Naive thymus-derived CD4-positive, alpha-beta T cell (primary cell): ENCODE data around the gene NKD1. TPM values are rescaled to one million over a fixed set of nuclear protein-coding genes. Genes with fewer than 3 reads are reported as not detected.

ENCODE experiments used
- ATAC-seq: fragments of 150-1000 bp; cut with Tn5 transposase; 2 replicates; pipeline ENCODE4 v1.10.0; 2021; ENCODE audit warnings: mild to moderate bottlenecking, moderate library complexity
- CTCF ChIA-PET: fragments of 350-600 bp; sonication (Branson Sonifier 250); formaldehyde crosslinking; loops from one replicate; lab custom pipeline; 2021; ENCODE audit warnings: antibody characterized with exemption; lab: Charles Lee
- POLR2A ChIA-PET: fragments of 350-600 bp; sonication (Branson Sonifier 250); formaldehyde crosslinking; loops from one replicate; lab custom pipeline; 2021; ENCODE audit warnings: antibody characterized with exemption, inconsistent platforms; lab: Charles Lee
- DNase-seq, 9 donors: peaks; one replicate each; pipeline versions ENCODE4 v3.0.0 to v3.0.0-alpha.2; 2020 to 2022; ENCODE audit warnings: mixed read lengths in 1 of 9
- H3K27ac ChIP-seq: one replicate; pipeline ENCODE4 v1.7.0; 2013; ENCODE audit warnings: mild to moderate bottlenecking, low read depth, low read length, moderate library complexity
- H3K27me3 ChIP-seq, 2 donors: one replicate each; pipeline ENCODE4 v1.7.0; 2013; ENCODE audit warnings: low read length in 2 of 2, mild to moderate bottlenecking in 2 of 2, moderate library complexity in 2 of 2; ENCODE audit not compliant: control insufficient read depth in 2 of 2, insufficient read depth in 2 of 2
- H3K36me3 ChIP-seq, 3 experiments: 1 replicate in 2 of 3; 2 replicates in 1 of 3; pipeline ENCODE4 v1.7.0; 2013; ENCODE audit warnings: low read length in 3 of 3, mild to moderate bottlenecking in 3 of 3, moderate library complexity in 1 of 3; ENCODE audit not compliant: insufficient read depth in 3 of 3, control insufficient read depth in 2 of 3
- H3K4me1 ChIP-seq, 2 donors: one replicate each; pipeline ENCODE4 v1.7.0; 2013; ENCODE audit warnings: low read length in 2 of 2, mild to moderate bottlenecking in 2 of 2, moderate library complexity in 1 of 2; ENCODE audit not compliant: control insufficient read depth in 2 of 2, insufficient read depth in 2 of 2
- H3K4me3 ChIP-seq: 2 replicates; pipeline ENCODE4 v1.7.0; 2013; ENCODE audit warnings: mild to moderate bottlenecking, low read length
- H3K9me3 ChIP-seq, 3 experiments: 1 replicate in 2 of 3; 2 replicates in 1 of 3; pipeline ENCODE4 v1.7.0; 2013; ENCODE audit warnings: low read length in 3 of 3; ENCODE audit not compliant: control insufficient read depth in 2 of 3
- H3K27ac Mint-ChIP-seq, 9 donors: one replicate each; pipeline ENCODE4 v1.8.0; 2020 to 2022; ENCODE audit warnings: mixed read lengths in 9 of 9, mild to moderate bottlenecking in 8 of 9, moderate library complexity in 5 of 9, inconsistent platforms in 2 of 9
- H3K27me3 Mint-ChIP-seq, 5 donors: one replicate each; pipeline ENCODE4 v1.8.0; 2021 to 2022; ENCODE audit warnings: mixed read lengths in 5 of 5, mild to moderate bottlenecking in 1 of 5
- H3K36me3 Mint-ChIP-seq, 5 donors: one replicate each; pipeline ENCODE4 v1.8.0; 2020 to 2022; ENCODE audit warnings: mixed read lengths in 5 of 5, mild to moderate bottlenecking in 3 of 5, inconsistent platforms in 1 of 5
- H3K4me1 Mint-ChIP-seq, 7 donors: one replicate each; pipeline ENCODE4 v1.8.0; 2020 to 2022; ENCODE audit warnings: mixed read lengths in 7 of 7, mild to moderate bottlenecking in 3 of 7, inconsistent platforms in 1 of 7
- H3K4me3 Mint-ChIP-seq, 10 donors: one replicate each; pipeline ENCODE4 v1.8.0; 2020 to 2022; ENCODE audit warnings: mild to moderate bottlenecking in 10 of 10, mixed read lengths in 10 of 10, moderate library complexity in 6 of 10, inconsistent platforms in 2 of 10
- H3K9me3 Mint-ChIP-seq, 11 donors: one replicate each; pipeline ENCODE4 v1.8.0; 2020 to 2022; ENCODE audit warnings: mixed read lengths in 11 of 11, mild to moderate bottlenecking in 4 of 11, inconsistent platforms in 1 of 11, moderate library complexity in 1 of 11
- intact Hi-C, 2 donors: fragments of 100-400 bp; cut with micrococcal nuclease; formaldehyde crosslinking; loops; one replicate each; pipeline ENCODE4 v1.15.1; 2023
- polyA plus RNA-seq, 2 donors: library from polyadenylated mRNA; unstranded; fragments of 300-500 nt; fragmentation: Illumina TruSeq; gene quantifications; one replicate each; pipeline ENCODE4 v1.2.3, GENCODE V29; 2021
- total RNA-seq, 6 experiments: library from RNA in 5 of 6; stranded (reverse) in 5 of 6; gene quantifications; 1 replicate in 5 of 6; 2 replicates in 1 of 6; pipeline ENCODE4 v1.2.3 and lab custom pipeline; 2021 to 2026

The NKD1 gene
- total and polyA plus RNA-seq, 7 experiments from 2014 or later: 0.36 to 7.9 (median 5.0) TPM

DNA sequence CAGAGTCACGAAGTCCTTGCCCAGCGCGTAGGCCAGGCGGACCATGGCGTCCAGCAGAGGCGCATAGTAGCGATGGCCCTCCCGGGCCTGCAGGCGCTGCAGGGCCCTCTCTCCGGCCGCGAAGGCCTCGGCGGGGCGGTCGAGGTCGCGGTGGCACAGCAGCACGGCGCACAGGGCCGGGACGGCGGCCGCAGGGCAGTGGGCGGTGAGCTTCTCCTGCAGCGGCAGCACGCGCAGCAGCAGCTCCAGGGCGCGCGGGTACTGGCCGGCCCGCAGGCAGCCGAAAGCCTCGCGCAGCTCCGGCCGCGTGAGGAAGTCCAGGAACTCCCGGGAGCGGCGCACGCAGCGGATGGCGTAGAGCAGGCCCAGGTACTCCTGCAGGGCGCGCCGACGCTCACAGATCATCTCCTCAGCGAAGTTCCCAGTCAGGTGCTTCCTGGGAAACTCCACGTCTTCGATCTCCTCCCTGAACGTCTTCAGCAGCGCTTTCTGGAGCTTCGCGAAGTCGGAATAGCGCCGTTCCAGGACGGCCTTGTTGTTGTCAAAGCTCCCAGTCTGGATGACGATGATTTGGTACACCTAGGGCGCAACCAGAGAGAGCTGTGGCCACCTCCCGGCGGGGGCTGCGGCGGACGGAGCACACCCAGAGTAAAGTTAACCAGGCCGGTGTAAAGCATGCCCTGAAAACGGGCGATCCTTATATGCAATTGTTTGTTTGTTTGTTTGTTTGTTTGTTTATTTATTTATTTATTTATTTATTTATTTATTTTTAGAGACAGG lies 125.5 kb downstream of the NKD1 start:
- H3K27me3 Mint-ChIP-seq: no peaks in the 10 kb centered on the region
- peaks cover 5 to 24% (median 9%) of the 10 kb centered on the region in 3 experiments for H3K9me3 ChIP-seq
- H3K4me1 Mint-ChIP-seq: peaks cover 30 to 45% (median 38%) of the 10 kb centered on the region in 7 donors
- ChIA-PET POLR2A (interaction anchor here (1.0 to 1.6 kb wide), 4 partner anchors 68 to 77 kb away, joined by 3 to 5 read pairs (median 3); partner anchors contain the start of gene CYLD), CTCF (interaction anchor here (1.0 to 15.0 kb wide), 2 partner anchors 73 to 105 kb away, joined by 3 to 225 read pairs; partner anchors contain the start of gene CYLD)
- no peak overlapping the region for H3K4me3 Mint-ChIP-seq
- no peaks in the 10 kb centered on the region for H3K27me3 ChIP-seq
- ATAC-seq: no peak
- peaks cover 36 to 89% (median 67%) of the 10 kb centered on the region in 5 donors for H3K36me3 Mint-ChIP-seq
- peaks cover 0 to 25% (median 16%) of the 10 kb centered on the region in 11 donors for H3K9me3 Mint-ChIP-seq
- H3K27ac Mint-ChIP-seq: peak overlapping the region in 1 of 9 donors; percentile 9
- peaks cover 24 to 88% (median 50%) of the 10 kb centered on the region in 3 experiments for H3K36me3 ChIP-seq
- intact Hi-C loops: no loop called here
- no peak overlapping the region for H3K27ac ChIP-seq
- no peak for DNase-seq
- no peak overlapping the region for H3K4me3 ChIP-seq
- H3K4me1 ChIP-seq: peaks cover 17 to 19% of the 10 kb centered on the region in 2 donors

DNA sequence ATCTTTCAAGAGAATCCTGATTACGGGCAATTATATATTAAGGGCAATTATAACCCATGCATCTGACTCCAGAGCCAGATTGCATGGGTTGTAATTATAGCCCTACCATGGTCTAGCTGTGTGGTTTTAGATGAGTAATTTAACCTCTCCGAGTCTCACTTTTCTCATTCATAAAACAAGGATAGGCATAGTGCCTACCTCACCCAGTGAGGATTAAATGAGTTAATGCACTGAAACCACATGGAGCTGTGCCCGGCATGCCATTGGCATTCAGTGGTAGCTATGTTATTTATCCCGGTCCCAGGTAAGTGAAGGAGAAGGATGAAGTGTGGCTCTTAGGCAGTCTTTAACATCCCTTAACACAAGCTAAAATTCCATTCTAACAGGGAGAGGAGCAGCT lies 126.6 kb downstream of the NKD1 start:
- peaks cover 28 to 30% of the 10 kb centered on the region in 2 donors for H3K4me1 ChIP-seq
- H3K4me3 ChIP-seq: no peak overlapping the region
- peaks cover 24 to 84% (median 50%) of the 10 kb centered on the region in 3 experiments for H3K36me3 ChIP-seq
- no peak for ATAC-seq
- peak overlapping the region in 4 of 9 donors; percentile 6 to 79 (median 31) for H3K27ac Mint-ChIP-seq
- no peak for DNase-seq
- peaks cover 38 to 92% (median 67%) of the 10 kb centered on the region in 5 donors for H3K36me3 Mint-ChIP-seq
- H3K27me3 Mint-ChIP-seq: no peaks in the 10 kb centered on the region
- POLR2A ChIA-PET: interaction anchor here (1.0 to 1.5 kb wide), 2 partner anchors 59 to 72 kb away, joined by 3 read pairs; no protein-coding TSS in a partner anchor
- H3K27ac ChIP-seq: no peak overlapping the region
- peaks cover 35 to 51% (median 44%) of the 10 kb centered on the region in 7 donors for H3K4me1 Mint-ChIP-seq
- H3K27me3 ChIP-seq: no peaks in the 10 kb centered on the region
- intact Hi-C loops: no loop called here
- H3K9me3 ChIP-seq: peaks cover 5 to 24% (median 9%) of the 10 kb centered on the region in 3 experiments
- H3K9me3 Mint-ChIP-seq: peaks cover 0 to 25% (median 16%) of the 10 kb centered on the region in 11 donors
- CTCF ChIA-PET: interaction anchor here (0.5 to 15.0 kb wide), 6 partner anchors 9 to 132 kb away, joined by 3 to 225 read pairs (median 4); partner anchors contain the start of gene CYLD
- no peak overlapping the region for H3K4me3 Mint-ChIP-seq

DNA sequence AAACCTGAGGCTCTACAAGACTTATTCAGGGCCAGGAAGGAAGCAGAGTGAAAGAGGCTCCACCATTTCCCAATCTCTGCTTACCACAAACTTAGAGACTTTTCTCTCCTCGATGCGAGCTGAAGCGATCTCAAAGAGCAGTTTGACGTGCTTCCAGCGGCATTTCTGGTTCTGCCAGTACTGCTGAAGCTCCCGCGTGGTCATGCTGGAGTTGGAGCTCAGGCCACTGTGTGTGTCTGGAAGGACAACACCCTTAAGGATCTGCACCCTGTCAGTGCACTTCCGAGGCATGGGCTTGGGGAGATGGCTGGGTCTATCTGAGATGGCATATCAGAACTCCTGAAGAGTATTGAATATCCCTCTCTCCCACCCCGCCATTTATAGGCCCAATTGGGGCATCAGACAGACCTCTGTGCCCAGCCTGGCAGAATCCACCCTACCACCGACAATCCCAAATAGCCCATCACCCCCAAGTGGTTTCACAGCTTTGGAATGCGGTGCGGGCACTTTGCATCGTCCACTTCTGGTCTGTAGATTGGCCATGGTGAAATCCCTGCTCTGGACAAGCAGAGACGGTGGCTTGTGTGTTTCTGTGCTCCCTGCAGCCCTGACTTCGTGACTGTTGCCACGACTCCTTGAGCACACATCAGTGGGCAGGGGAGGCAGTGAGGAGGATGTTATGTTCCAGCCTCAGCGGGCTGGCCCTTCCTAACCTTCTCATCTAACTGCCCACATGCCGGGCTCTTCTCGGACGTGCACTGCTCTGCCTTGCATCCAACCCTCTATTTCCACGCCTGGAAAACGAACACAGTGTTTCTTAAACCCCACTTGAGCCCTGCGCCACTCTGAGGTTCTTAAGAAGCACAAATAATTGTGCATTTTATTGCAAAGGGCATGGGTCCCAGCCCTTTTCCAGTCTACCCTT lies 127.8 kb downstream of the NKD1 start:
- DNase-seq (no peak), ATAC-seq (no peak)
- Mint-ChIP-seq H3K27ac (peak overlapping the region; percentile 3 to 98 (median 89)), H3K4me1 (peaks cover 40 to 55% (median 51%) of the 10 kb centered on the region in 7 donors), H3K9me3 (peaks cover 0 to 25% (median 16%) of the 10 kb centered on the region in 11 donors), H3K27me3 (no peaks in the 10 kb centered on the region), H3K4me3 (peak overlapping the region in 2 of 10 donors; percentile 19 to 27), H3K36me3 (peaks cover 38 to 85% (median 65%) of the 10 kb centered on the region in 5 donors)
- Histone ChIP-seq H3K27ac (peak overlapping the region; percentile 90), H3K27me3 (no peaks in the 10 kb centered on the region), H3K36me3 (peaks cover 24 to 74% (median 50%) of the 10 kb centered on the region in 3 experiments), H3K9me3 (peaks cover 5 to 24% (median 9%) of the 10 kb centered on the region in 3 experiments), H3K4me1 (peaks cover 31 to 32% of the 10 kb centered on the region in 2 donors), H3K4me3 (no peak overlapping the region)
- CTCF ChIA-PET: interaction anchor here (0.5 to 15.0 kb wide), 5 partner anchors 8 to 131 kb away, joined by 3 to 225 read pairs (median 4); partner anchors contain the start of gene CYLD
- POLR2A ChIA-PET: interaction anchor here (0.8 to 3.7 kb wide), 3 partner anchors 9 to 71 kb away, joined by 3 to 42 read pairs (median 15); no protein-coding TSS in a partner anchor
- intact Hi-C loops: no loop called here

DNA sequence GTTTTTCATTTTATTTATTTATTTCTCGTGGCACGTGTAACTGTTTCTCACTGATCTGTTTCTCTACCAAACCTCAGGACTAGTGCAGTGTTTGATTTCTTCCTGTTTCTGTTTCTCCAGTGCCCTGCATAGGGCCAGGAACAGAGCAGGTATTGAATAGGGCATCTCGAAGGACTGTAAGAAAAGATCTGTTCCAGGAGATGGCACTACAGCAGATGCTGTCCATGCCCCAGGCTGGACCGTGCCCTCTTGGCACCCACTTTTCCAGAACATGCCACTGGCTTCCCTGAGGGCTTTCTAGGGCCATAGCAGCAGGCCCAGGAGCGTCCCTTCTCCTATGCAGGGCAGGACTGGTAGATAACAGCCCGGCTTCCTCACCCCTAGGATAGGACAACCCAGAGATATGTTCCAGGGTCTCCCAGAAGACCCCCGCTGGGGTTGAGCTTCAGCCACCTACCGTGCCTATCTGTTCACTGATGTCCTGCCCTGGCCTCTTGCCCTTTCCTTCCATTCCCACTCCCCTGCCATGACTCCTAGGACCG lies 128.6 kb downstream of the NKD1 start:
- H3K4me1 ChIP-seq: peaks cover 36 to 39% of the 10 kb centered on the region in 2 donors
- intact Hi-C loops: no loop called here
- Mint-ChIP-seq H3K9me3 (peaks cover 0 to 19% (median 13%) of the 10 kb centered on the region in 11 donors), H3K4me1 (peaks cover 38 to 60% (median 52%) of the 10 kb centered on the region in 7 donors), H3K27me3 (no peaks in the 10 kb centered on the region), H3K36me3 (peaks cover 31 to 77% (median 59%) of the 10 kb centered on the region in 5 donors), H3K4me3 (peak overlapping the region in 5 of 10 donors; percentile 13 to 93 (median 48)), H3K27ac (peak overlapping the region; percentile 64 to 98 (median 96))
- no peak for ATAC-seq
- H3K4me3 ChIP-seq: no peak overlapping the region
- ChIA-PET CTCF (interaction anchor here (1.4 to 5.7 kb wide), 5 partner anchors 9 to 317 kb away, joined by 3 to 101 read pairs (median 5); partner anchors contain the start of gene CYLD), POLR2A (interaction anchor here (0.7 to 3.7 kb wide), 3 partner anchors 10 to 67 kb away, joined by 3 to 42 read pairs (median 15); no protein-coding TSS in a partner anchor)
- DNase-seq: no peak
- H3K27ac ChIP-seq: peak overlapping the region; percentile 90
- H3K36me3 ChIP-seq: peaks cover 24 to 68% (median 43%) of the 10 kb centered on the region in 3 experiments
- no peaks in the 10 kb centered on the region for H3K27me3 ChIP-seq
- H3K9me3 ChIP-seq: peaks cover 5 to 20% (median 6%) of the 10 kb centered on the region in 3 experiments

DNA sequence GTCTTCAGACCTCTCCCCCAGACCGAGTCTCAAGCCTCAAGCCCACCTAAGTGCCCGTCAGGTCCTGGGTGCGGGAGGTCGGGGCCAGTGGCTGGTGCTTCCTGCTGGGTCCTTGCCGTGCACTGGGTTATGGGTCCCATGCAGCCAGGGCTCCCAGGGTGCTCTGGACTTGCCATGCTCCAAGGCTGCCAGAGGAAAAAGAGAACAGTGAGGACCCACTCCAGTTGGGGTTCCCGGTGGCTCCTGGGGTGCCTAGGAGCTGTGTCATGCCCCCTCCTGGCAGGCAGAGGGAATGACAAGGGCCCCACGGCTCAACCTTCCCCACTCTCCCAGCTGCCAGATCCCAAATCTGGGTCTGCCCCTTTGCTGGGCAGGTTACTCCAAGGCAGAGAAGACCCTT lies 129.2 kb downstream of the NKD1 start:
- Histone ChIP-seq H3K4me3 (no peak overlapping the region), H3K4me1 (peaks cover 42 to 44% of the 10 kb centered on the region in 2 donors), H3K27me3 (no peaks in the 10 kb centered on the region), H3K9me3 (peaks cover 0 to 14% (median under 1%) of the 10 kb centered on the region in 3 experiments), H3K36me3 (peaks cover 22 to 62% (median 37%) of the 10 kb centered on the region in 3 experiments), H3K27ac (peak overlapping the region; percentile 90)
- Mint-ChIP-seq H3K27ac (peak overlapping the region; percentile 64 to 98 (median 96)), H3K4me1 (peaks cover 40 to 63% (median 58%) of the 10 kb centered on the region in 7 donors), H3K27me3 (no peaks in the 10 kb centered on the region), H3K36me3 (peaks cover 28 to 71% (median 53%) of the 10 kb centered on the region in 5 donors), H3K9me3 (peaks cover 0 to 13% (median 7%) of the 10 kb centered on the region in 11 donors), H3K4me3 (peak overlapping the region; percentile 55 to 93 (median 78))
- DNase-seq: no peak
- CTCF ChIA-PET: interaction anchor here (1.4 to 5.7 kb wide), 5 partner anchors 10 to 318 kb away, joined by 3 to 101 read pairs (median 5); partner anchors contain the start of gene CYLD
- POLR2A ChIA-PET: interaction anchor here (0.6 to 3.7 kb wide), 5 partner anchors 10 to 116 kb away, joined by 3 to 42 read pairs (median 15); no protein-coding TSS in a partner anchor
- intact Hi-C loops: no loop called here
- ATAC-seq: no peak
